Peyer's patch (tissue), 4 donors: ENCODE data around the gene MAGI3. TPM values are rescaled to one million over a fixed set of nuclear protein-coding genes. Genes with fewer than 3 reads are reported as not detected.
"Not testable (repeated sequence)": the region's sequence is repeated elsewhere in the genome, so short reads cannot be mapped to it uniquely, and the experiment has no call there.

Experiments used
- DNase-seq, 3 donors: peaks; one replicate each; pipeline ENCODE4 v3.0.0-alpha.2; 2017 to 2019
- H3K27ac ChIP-seq, 4 donors: fragments of 200-600 bp; sonication (generic); one replicate each; pipeline ENCODE4 v1.5.1; 2016 to 2019
- H3K27me3 ChIP-seq, 2 donors: fragments of 200-600 bp; sonication (generic); one replicate each; pipeline ENCODE4 v1.5.1; 2019
- H3K36me3 ChIP-seq, 3 donors: fragments of 200-600 bp; sonication (generic); one replicate each; pipeline ENCODE4 v1.5.1; 2016 to 2019
- H3K4me1 ChIP-seq, 4 donors: fragments of 200-600 bp; sonication (generic); one replicate each; pipeline ENCODE4 v1.5.1; 2016 to 2019
- H3K4me3 ChIP-seq, 4 donors: fragments of 200-600 bp; sonication (generic); 1 replicate in 3 of 4; 2 replicates in 1 of 4; pipeline ENCODE4 v1.5.1; 2016 to 2019; ENCODE audit warnings: mild to moderate bottlenecking in 1 of 4
- H3K9me3 ChIP-seq, 4 donors: fragments of 200-600 bp; sonication (generic); one replicate each; pipeline ENCODE4 v1.5.1; 2016 to 2019; ENCODE audit warnings: mild to moderate bottlenecking in 1 of 4
- CTCF ChIP-seq, 6 experiments: fragments of 450-650 bp in 4 of 6; fragments of 200-600 bp in 2 of 6; sonication (generic) in 1 of 6; IDR thresholded peaks; one replicate each; pipeline ENCODE4 v1.5.1; 2017 to 2019; ENCODE audit warnings: antibody characterized with exemption in 6 of 6, mild to moderate bottlenecking in 3 of 6, moderate library complexity in 1 of 6
- POLR2A ChIP-seq, 2 donors: fragments of 450-650 bp; IDR thresholded peaks; one replicate each; pipeline ENCODE4 v1.5.1; 2017; ENCODE audit warnings: antibody characterized with exemption in 2 of 2, mild to moderate bottlenecking in 2 of 2, moderate library complexity in 2 of 2
- total RNA-seq, 4 donors: library from RNA; depleted of rRNA; stranded (reverse); fragments of >200 nt; gene quantifications; one replicate each; pipeline ENCODE4 v1.1.0, GENCODE V29; 2016

The MAGI3 gene
- total RNA-seq, 4 donors from 2014 or later, result 60.2 to 120 (median 103) TPM

- Histone ChIP-seq H3K36me3 (no peaks in the 10 kb centered on the region), H3K27me3 (no peaks in the 10 kb centered on the region), H3K4me1 (no peaks in the 10 kb centered on the region), H3K27ac (no peak overlapping the region), H3K4me3 (no peak overlapping the region), H3K9me3 (no peaks in the 10 kb centered on the region)
- DNase-seq, result no peak
- no peak for TF ChIP-seq POLR2A (IDR thresholded peaks at IDR 0.05)
- TF ChIP-seq CTCF (IDR thresholded peaks at IDR 0.05), result no peak
Measured at GRCh38 chr1:113467991-113468390, 77.7 kb downstream of the MAGI3 start.

DNA sequence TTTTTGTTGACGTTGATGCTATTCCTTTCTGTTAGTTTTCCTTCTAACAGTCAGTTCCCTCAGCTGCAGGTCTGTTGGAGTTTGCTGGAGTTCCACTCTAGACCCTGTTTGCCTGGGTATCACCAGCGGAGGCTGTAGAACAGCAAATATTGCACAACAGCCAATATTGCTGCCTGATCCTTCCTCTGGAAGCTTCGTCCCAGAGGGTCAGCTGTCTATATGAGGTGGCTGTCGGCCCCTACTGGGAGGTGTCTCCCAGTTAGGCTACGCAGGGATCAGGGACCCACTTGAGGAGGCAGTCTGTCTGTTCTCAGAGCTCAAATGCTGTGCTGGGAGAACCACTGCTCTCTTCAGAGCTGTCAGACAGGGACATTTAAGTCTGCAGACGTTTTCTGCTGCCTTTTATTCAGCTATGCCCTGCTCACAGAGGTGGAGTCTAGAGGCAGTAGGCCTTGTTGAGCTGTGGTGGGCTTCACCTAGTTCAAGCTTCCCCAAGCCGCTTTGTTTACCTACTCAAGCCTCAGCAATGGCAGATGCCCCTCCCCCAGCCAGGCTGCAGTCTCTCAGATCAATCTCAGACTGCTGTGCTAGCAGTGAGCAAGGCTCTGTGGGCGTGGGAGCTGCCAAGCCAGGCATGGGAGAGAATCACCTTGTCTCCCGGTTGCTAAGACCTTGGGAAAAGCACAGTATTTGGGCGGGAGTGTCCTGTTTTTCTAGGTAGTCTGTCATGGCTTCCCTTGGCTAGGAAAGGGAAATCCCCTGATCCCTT lies 88.3 kb downstream of the MAGI3 start:
- H3K4me3 ChIP-seq, H3K27me3 ChIP-seq, H3K4me1 ChIP-seq, H3K36me3 ChIP-seq, H3K27ac ChIP-seq, DNase-seq: not testable (repeated sequence)
- peaks cover 0 to 17% (median 8%) of the 10 kb centered on the region in 4 donors for H3K9me3 ChIP-seq

- no peaks in the 10 kb centered on the region for H3K4me1 ChIP-seq
- no peaks in the 10 kb centered on the region for H3K27me3 ChIP-seq
- peak overlapping the region in 1 of 4 donors; percentile 3 for H3K27ac ChIP-seq
- no peaks in the 10 kb centered on the region for H3K36me3 ChIP-seq
- peak in 2 of 3 donors; percentile 53 to 61 for DNase-seq
- TF ChIP-seq CTCF (IDR thresholded peaks at IDR 0.05) (no peak), POLR2A (IDR thresholded peaks at IDR 0.05) (no peak)
- H3K4me3 ChIP-seq, result no peak overlapping the region
- peaks cover 0 to 17% (median 8%) of the 10 kb centered on the region in 4 donors for H3K9me3 ChIP-seq
Measured at GRCh38 chr1:113479713-113480676, 89.7 kb downstream of the MAGI3 start.

DNA sequence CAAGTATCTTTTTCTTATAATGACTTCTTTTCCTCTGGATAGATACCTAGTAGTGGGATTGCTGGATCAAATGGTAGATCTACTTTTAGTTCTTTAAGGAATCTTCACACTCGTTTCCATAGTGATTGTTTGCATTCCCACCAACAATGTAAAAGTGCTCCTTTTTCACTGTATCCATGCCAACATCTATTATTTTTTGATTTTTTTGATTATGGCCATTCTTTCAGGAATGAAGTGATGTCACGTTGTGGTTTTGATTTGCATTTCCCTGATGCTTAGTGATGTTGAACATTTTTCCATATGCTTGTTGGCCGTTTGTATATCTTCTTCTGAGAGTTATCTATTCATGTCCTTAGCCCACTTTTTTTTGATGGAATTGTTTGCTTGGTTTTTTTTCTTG lies 94.8 kb downstream of the MAGI3 start:
- not testable (repeated sequence) for H3K4me3 ChIP-seq, H3K4me1 ChIP-seq, H3K9me3 ChIP-seq, H3K27ac ChIP-seq, H3K27me3 ChIP-seq, DNase-seq, H3K36me3 ChIP-seq

- no peak for TF ChIP-seq POLR2A (IDR thresholded peaks at IDR 0.05)
- no peak for TF ChIP-seq CTCF (IDR thresholded peaks at IDR 0.05)
- DNase-seq, result no peak
Measured at GRCh38 chr1:113488576-113489177, 98.4 kb downstream of the MAGI3 start.

DNA sequence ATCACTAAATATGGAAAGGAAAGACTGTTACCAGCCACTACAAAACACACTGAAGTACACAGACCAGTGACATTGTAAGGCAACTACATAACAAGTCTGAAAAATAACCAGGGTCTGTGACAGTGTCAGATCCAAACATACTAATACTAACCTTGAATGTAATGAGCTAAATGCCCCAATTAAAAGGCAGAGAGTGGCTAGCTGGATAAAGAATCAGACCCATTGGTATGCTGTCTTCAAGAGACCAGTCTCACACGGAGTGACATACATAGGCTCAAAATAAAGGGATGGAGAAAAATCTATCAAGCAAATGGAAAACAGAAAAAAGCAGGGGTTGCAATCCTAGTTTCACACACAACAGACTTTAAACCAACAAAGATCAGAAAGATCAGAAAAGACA lies 100.1 kb downstream of the MAGI3 start:
- no peaks in the 10 kb centered on the region for H3K4me1 ChIP-seq
- no peak for TF ChIP-seq CTCF (IDR thresholded peaks at IDR 0.05)
- no peak for DNase-seq
- no peak overlapping the region for H3K4me3 ChIP-seq
- H3K36me3 ChIP-seq, result no peaks in the 10 kb centered on the region
- H3K27me3 ChIP-seq, result no peaks in the 10 kb centered on the region
- no peak overlapping the region for H3K27ac ChIP-seq
- no peaks in the 10 kb centered on the region for H3K9me3 ChIP-seq

More at GRCh38 chr1:113488576-113489177, 98.4 kb downstream of the MAGI3 start:
- Histone ChIP-seq H3K36me3 (no peaks in the 10 kb centered on the region), H3K4me1 (no peaks in the 10 kb centered on the region), H3K4me3 (no peak overlapping the region), H3K27ac (no peak overlapping the region), H3K27me3 (no peaks in the 10 kb centered on the region), H3K9me3 (no peaks in the 10 kb centered on the region)
